GM18505 (cell line): ENCODE measurements around the gene BID.

Experiments
- ATAC-seq: cut with Tn5 transposase; IDR thresholded peaks from one replicate; pipeline ENCODE4 v1.9.1; 2021; ENCODE audit not compliant: unreplicated experiment
- POLR2A ChIP-seq: IDR thresholded peaks from 4 replicates; pipeline ENCODE4 v1.6.1; 2011; ENCODE audit warnings: borderline replicate concordance; ENCODE audit not compliant: insufficient read depth, insufficient read length; ENCODE audit errors: extremely low read depth

The BID gene

DNA sequence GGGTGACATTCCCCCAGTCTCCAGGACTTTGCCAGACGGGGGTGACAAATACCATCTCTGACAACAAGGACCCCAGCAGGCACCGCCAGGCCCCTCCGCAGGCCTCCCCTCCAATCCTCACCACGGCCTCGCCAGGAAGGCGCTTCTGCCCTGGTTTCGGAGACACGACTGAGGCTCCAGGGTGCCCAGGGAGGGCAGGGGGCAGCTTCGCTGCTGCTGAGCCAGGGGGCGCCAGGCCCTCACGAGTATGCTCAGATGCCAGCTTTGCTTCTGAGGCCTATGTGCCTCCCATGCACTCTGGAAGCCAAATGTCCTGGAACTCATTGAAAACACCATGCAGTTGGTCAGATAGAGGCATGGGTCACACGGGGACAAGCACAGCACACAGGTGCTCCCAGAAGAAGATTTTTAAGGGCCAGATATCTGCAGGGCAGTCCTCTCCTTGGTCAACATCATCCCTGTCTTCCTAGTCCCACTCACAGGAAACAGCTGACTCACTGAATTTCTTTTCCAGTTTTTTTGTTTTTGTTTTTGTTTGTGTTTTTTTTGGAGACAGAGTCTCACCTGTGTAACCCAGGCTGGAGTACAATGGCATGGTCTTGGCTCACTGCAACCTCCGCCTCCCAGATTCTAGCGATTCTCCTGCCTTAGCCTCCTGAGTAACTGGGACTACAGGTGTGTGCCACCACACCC is 19.9 kb downstream of the BID start:
- ATAC-seq, result no peak
- TF ChIP-seq POLR2A, result no peak

GRCh38 chr22:17753401-17753989 is 20.8 kb downstream of the BID start:
- no peak for TF ChIP-seq POLR2A
- ATAC-seq, result no peak

GRCh38 chr22:17751596-17751995 is 22.7 kb downstream of the BID start:
- no peak for ATAC-seq

DNA sequence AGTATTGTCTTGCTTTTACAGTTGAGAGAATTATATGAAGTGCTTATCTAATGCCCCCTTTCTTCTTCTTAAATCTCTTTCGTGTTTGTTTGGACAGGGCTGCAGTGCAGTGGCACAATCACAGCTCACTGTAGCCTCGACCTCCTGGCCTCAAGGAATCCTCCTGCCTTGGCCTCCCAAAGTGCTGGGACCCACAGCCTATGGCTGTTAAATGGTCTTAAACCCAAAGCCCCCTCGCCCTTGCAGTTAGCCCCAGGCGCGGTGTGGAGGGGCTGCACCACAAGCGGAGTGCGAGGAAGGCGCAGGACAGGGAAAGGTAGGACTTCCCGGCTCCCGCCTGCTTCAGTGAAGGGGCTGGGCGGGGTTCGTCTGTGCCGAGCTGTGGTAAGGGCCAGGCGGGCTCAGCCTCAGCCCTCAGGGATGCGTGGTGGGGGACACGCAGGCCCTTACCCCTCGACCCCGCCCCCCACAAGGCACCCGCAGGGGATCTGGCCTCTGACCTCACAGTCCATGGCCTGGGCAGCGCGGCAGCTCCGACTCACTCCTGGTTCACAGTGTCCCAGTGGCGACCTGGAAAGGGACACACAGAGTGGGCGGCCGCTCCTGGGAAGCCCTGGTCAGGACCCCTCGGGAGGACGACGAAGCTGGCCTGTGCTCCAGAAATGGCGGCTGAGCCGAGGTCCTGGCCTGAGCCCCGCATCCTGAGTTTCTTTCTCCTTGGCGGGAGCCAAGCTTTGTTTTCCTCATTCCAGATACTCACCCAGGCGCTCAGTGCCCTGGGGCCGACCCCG is 24.5 kb downstream of the BID start:
- no peak for ATAC-seq

More at GRCh38 chr22:17751596-17751995, 22.7 kb downstream of the BID start:
- no peak for TF ChIP-seq POLR2A

GRCh38 chr22:17748555-17749353 is 25.5 kb downstream of the BID start:
- TF ChIP-seq POLR2A, result no peak
- ATAC-seq, result no peak

More for the DNA sequence above, 24.5 kb downstream of the BID start:
- TF ChIP-seq POLR2A, result no peak

DNA sequence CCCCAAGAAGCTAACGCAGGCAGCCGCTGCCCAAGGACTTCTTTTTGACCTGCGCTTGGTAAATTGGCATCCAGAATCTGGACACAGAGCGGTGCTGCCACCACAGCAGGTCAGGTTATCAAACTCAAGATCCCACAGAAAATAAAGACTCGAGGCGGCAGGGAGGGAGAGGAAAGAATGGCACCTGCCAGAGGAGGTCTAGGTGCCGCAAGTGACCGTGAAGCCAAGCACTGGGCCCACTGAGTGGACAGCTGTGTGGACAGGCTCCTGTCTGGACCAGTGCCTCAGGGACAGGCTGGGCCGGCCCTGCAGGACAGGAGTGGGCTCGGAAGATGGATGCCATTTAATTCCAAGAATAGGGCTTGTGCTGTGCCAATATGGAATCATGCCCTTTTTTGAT is 27.4 kb downstream of the BID start:
- no peak for TF ChIP-seq POLR2A
- no peak for ATAC-seq

- TF ChIP-seq POLR2A, result no peak
- no peak for ATAC-seq
These were observed 29.8 kb downstream of the BID start for GRCh38 chr22:17744430-17744829.

DNA sequence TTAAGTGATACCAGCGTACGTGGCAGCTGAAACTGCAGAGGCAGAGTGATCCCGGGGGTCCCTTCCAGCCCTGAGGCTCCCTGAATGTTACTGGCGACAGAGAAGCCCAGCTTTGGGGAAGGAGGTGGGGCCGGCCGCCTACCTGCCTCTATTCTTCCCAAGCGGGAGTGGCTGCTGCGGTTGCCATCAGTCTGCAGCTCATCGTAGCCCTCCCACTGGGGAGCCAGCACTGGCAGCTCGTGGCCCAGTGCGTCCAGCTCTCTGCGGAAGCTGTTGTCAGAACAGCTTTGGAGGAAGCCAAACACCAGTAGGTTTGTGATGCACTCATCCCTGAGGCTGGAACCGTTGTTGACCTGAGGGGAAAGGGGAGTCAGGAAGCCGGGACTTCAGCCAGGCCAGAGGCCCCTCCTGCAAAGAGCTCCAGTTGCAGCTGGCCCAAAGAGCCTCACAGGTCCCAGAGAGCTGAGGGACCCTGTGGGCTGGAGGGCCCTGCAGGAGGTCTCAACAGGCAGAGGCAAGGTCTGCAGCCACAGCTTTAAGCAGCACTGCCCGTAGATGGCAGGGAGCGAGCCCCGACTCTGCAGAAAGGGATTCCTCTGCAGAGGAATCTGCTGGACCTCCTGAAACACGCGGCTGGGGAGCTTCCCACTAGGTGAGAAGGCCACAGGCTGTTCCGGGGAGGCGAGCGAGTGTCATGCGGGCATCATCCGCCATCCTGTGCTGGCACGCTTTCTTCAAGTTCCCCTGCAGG is 30.4 kb downstream of the BID start:
- ATAC-seq, result no peak
- no peak for TF ChIP-seq POLR2A

GRCh38 chr22:17742527-17742902 is 31.8 kb downstream of the BID start:
- no peak for ATAC-seq
- TF ChIP-seq POLR2A, result no peak

DNA sequence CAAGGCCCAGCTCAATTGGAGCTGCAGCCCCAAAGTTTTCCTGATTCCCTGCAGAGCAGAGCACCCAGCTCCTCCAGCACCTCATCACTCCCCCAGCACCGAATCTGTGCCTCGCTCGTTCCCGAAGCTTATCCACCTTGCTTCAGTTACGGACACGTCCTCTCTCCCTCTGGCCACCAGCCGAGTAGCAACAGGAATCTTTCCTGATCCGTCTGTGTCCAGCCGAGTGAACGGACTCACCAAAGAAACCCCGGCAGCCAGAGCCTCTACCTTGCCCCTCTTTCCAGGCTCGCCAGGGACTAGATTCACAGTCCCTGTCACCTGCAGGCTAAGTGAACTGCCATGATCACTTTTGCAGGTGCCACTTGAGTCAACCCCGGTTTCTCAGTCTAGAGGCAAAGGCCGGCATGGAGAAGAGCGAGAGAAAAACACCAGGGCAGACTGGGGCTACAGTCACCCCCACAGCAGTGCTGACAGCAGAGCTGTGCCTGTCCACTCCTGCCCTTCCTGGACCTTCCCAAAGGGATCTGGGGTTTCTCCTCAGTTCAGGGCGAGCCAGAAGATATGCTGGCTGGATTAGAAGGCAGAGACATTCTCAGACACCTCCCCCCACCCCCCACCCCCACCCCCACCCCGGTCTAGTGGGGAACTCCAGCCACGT is 32.3 kb downstream of the BID start:
- no peak for TF ChIP-seq POLR2A
- no peak for ATAC-seq

DNA sequence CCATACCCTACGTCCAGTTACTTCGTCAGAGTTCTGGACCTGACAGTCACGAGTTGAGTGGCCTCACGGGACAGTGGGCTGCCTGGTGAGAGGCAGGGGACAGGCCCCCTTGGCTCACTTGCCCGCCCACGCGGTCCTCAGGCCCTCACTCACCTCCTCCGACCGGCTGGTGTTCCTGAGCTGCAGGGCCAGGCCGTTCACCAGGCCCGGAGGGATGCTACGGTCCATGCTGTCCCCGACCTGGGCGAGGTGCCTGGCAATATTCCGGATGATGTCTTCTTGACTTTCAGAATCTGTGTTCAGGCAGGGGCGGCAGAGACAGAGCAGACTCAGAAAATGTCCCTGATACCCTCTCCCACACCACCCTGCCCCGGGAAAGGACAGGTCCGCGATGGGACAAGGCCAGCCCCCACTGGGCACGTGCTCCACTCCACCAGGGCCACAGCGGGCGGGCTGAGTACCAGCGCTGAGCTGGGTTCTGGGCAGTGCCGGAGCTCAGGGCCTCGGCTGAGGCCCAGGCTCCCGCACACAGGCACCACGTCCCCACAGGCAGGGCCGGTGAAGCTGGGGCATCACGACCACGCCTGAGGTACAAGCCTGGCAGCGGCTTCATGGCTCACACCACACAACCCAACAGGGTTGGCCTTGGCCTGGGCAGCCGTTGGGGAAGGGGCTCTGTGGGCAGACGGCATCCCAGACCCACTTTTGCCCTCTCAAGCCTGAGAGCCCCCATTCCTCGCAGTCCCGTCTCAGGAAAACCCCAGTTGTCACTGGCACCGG is 34.9 kb downstream of the BID start:
- TF ChIP-seq POLR2A, result no peak
- no peak for ATAC-seq
